Nephron (organoid): ENCODE data around the gene HCLS1.
"Not testable (repeated sequence)": the region's sequence is repeated elsewhere in the genome, so short reads cannot be mapped to it uniquely, and the experiment has no call there.

ENCODE experiments used
- H3K27ac Mint-ChIP-seq, 3 experiments: 2 replicates each; pipeline ENCODE4 v1.8.0; 2020; ENCODE audit warnings: mixed read lengths in 3 of 3, mild to moderate bottlenecking in 2 of 3, moderate library complexity in 1 of 3
- H3K27me3 Mint-ChIP-seq: 2 replicates; pipeline ENCODE4 v1.8.0; 2021; ENCODE audit warnings: low read depth, mild to moderate bottlenecking, moderate library complexity, mixed read lengths
- H3K36me3 Mint-ChIP-seq: 2 replicates; pipeline ENCODE4 v1.8.0; 2020; ENCODE audit warnings: low read depth, mixed read lengths
- H3K4me1 Mint-ChIP-seq: 2 replicates; pipeline ENCODE4 v1.8.0; 2020; ENCODE audit warnings: mixed read lengths
- H3K4me3 Mint-ChIP-seq, 3 experiments: 2 replicates each; pipeline ENCODE4 v1.8.0; 2020; ENCODE audit warnings: mild to moderate bottlenecking in 3 of 3, mixed read lengths in 3 of 3, moderate library complexity in 2 of 3
- H3K9me3 Mint-ChIP-seq: 2 replicates; pipeline ENCODE4 v1.8.0; 2020; ENCODE audit warnings: mixed read lengths
- TF ChIP-seq, protein P1 (sequence below), 3 experiments: fragments of 200-600 bp; sonication (generic); IDR thresholded peaks; one replicate each; pipeline ENCODE4 v1.5.0; 2021; ENCODE audit warnings: antibody characterized with exemption in 3 of 3; ENCODE audit not compliant: unreplicated experiment in 3 of 3

Gene HCLS1

DNA sequence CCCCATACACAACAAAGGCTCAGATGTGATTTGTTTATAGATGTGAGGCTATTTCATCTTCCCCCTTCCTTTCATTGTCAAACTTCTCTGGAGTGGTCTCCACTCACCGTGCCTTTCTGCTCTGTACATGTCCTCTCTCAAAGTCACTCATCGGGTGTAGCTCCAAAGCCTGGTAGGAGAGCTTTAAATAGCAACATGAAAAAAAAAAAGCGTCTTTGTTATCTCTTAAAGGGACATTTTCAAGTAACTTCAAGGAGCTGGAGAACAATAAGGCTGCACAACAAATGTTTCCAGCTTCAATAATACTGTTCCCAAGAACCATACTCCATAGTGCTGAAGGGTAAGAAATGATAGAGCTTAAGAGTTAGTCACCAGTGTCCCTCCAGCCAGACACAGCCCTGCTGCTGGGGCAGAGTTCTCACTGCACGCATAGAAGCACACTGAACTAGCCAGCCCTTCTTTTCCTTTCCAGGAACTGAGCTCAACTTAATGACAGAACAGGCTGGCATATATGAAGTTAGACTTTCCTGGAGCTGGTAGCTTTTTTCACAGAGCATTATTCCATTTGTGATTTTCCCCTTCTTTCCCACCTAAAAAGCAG lies 59.4 kb downstream of the HCLS1 start:
- H3K27ac Mint-ChIP-seq, result no peak overlapping the region
- no peaks in the 10 kb centered on the region for H3K4me1 Mint-ChIP-seq
- no peaks in the 10 kb centered on the region for H3K9me3 Mint-ChIP-seq
- no peak overlapping the region for H3K4me3 Mint-ChIP-seq
- TF ChIP-seq, protein P1, sequence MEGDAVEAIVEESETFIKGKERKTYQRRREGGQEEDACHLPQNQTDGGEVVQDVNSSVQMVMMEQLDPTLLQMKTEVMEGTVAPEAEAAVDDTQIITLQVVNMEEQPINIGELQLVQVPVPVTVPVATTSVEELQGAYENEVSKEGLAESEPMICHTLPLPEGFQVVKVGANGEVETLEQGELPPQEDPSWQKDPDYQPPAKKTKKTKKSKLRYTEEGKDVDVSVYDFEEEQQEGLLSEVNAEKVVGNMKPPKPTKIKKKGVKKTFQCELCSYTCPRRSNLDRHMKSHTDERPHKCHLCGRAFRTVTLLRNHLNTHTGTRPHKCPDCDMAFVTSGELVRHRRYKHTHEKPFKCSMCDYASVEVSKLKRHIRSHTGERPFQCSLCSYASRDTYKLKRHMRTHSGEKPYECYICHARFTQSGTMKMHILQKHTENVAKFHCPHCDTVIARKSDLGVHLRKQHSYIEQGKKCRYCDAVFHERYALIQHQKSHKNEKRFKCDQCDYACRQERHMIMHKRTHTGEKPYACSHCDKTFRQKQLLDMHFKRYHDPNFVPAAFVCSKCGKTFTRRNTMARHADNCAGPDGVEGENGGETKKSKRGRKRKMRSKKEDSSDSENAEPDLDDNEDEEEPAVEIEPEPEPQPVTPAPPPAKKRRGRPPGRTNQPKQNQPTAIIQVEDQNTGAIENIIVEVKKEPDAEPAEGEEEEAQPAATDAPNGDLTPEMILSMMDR (IDR thresholded peaks at IDR 0.05; ENCODE audit: unreplicated experiment in 3 of 3), result no peak
- H3K27me3 Mint-ChIP-seq, result no peaks in the 10 kb centered on the region
- no peaks in the 10 kb centered on the region for H3K36me3 Mint-ChIP-seq

DNA sequence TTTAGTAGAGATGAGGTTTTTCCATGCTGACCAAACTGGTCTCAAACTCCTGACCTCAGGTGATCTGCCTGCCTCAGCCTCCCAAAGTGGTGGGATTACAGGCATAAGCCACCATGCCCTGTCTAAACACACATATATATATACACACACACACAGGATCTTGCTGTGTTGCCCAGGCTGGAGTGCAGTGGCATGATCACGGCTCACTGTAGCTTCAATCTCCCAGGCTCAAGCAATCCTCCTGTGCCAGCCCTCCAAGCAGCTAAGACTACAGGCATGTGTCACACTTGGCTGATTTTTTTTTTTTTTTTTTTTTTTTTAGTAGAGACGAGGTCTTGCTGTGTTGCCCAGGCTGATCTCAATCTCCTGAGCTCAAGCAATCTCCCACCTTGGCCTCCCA lies 60.8 kb downstream of the HCLS1 start:
- not testable (repeated sequence) for H3K4me3 Mint-ChIP-seq, H3K4me1 Mint-ChIP-seq, H3K36me3 Mint-ChIP-seq, H3K27me3 Mint-ChIP-seq, H3K9me3 Mint-ChIP-seq, H3K27ac Mint-ChIP-seq

DNA sequence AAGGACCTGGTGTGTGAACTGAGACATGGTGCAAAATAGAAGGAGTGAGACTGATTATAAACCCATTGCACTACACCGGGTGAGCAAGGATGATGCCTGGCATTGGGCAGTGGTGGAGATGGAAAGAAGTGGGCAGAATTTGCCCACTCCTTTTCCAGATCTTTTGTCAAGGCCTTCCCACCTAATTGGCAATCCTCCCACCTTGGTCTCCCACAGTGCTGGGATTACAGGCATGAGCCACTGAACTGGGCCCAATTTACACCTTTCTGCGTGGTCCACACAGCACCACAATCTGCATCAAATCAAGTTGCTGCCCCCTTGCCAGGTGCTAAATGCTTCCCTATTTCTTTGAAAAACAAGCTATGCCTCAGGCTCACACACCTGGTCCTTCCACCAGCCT lies 62.1 kb downstream of the HCLS1 start:
- no peaks in the 10 kb centered on the region for H3K27me3 Mint-ChIP-seq
- H3K36me3 Mint-ChIP-seq, result no peaks in the 10 kb centered on the region
- H3K4me3 Mint-ChIP-seq, result no peak overlapping the region
- TF ChIP-seq, protein P1 (IDR thresholded peaks at IDR 0.05; ENCODE audit: unreplicated experiment in 3 of 3), result no peak
- no peak overlapping the region for H3K27ac Mint-ChIP-seq
- H3K4me1 Mint-ChIP-seq, result no peaks in the 10 kb centered on the region
- no peaks in the 10 kb centered on the region for H3K9me3 Mint-ChIP-seq

DNA sequence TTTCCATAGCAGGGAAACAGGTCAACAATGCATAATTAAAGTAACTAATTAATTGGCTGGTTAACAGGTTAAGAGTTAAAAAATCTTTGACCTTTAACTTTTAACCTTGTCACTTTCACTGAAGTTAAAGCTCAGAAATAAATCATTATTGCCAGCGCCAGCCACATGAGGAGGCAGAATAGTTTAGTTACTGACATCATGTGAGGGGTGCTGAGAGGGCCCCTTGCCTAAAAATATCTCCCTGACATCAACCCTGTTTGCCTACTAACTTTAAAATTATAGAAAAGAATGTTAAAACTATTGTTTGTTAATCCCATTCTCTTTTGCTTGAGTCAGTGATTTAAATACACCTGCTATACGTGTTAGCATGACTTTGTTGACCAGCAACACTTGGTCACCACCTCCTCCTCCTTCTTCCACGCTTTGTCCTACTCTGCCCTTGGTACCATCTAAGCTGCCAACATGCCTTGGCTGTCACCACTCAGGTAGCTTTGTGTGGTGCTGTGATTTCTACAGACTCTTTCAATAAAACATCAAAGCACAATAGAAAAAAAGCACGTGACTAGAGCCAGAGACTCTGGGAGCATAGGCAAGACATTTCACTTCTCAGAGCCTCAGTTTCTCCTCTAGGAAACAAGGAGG lies 64.8 kb downstream of the HCLS1 start:
- Mint-ChIP-seq H3K9me3 (no peaks in the 10 kb centered on the region), H3K4me1 (peaks cover 4% of the 10 kb centered on the region), H3K4me3 (no peak overlapping the region), H3K27me3 (peaks cover 4% of the 10 kb centered on the region), H3K27ac (no peak overlapping the region), H3K36me3 (no peaks in the 10 kb centered on the region)
- TF ChIP-seq, protein P1 (IDR thresholded peaks at IDR 0.05; ENCODE audit: unreplicated experiment in 3 of 3), result no peak

DNA sequence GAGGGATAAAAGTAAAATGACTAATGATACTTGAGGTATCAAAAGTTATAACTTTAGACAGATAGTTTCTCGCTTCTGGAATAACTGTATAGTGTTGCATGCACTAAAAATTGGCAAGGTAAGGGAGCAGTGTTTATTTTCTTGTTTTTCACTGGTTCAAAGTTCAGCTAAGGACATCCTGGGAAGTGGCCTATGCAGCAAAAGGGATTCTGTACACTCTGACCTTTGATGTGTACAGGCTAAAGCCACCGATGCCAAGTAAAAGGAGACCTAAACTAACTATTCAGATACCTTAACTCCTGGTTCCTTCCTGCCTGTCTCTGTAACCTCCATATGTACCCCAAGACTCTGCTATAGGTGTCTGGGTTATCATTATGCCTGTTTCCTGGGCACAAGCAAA lies 65.9 kb downstream of the HCLS1 start:
- TF ChIP-seq, protein P1 (IDR thresholded peaks at IDR 0.05; ENCODE audit: unreplicated experiment in 3 of 3), result no peak
- no peaks in the 10 kb centered on the region for H3K36me3 Mint-ChIP-seq
- peaks cover 8% of the 10 kb centered on the region for H3K27me3 Mint-ChIP-seq
- H3K9me3 Mint-ChIP-seq, result no peaks in the 10 kb centered on the region
- H3K4me3 Mint-ChIP-seq, result no peak overlapping the region
- H3K27ac Mint-ChIP-seq, result no peak overlapping the region
- peaks cover 4% of the 10 kb centered on the region for H3K4me1 Mint-ChIP-seq

DNA sequence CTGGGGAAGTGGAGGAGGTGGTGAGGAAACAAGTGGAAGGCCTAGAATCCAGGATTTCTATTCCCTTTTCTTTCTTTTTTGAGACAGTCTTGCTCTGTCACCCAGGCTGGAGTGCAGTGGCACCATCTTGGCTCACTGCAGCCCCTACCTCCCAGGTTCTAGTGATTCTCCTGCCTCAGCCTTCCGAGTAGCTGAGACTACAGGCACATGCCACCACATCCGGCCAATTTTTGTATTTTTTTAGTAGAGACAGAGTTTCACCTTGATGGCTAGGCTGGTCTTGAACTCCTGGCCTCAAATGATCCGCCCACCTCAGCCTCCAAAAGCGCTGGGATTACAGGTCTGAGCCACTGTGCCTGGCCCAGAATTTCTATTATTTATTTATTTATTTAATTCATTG lies 66.9 kb downstream of the HCLS1 start:
- H3K9me3 Mint-ChIP-seq, H3K4me3 Mint-ChIP-seq, H3K36me3 Mint-ChIP-seq, H3K27ac Mint-ChIP-seq, H3K27me3 Mint-ChIP-seq, H3K4me1 Mint-ChIP-seq: not testable (repeated sequence)
